GM12872 (cell line): ENCODE measurements around the gene NPIPB8.

Experiments
- CTCF ChIP-seq: IDR thresholded peaks from 3 replicates; pipeline ENCODE4 v1.5.1; 2011; ENCODE audit warnings: low read depth, mild to moderate bottlenecking, low read length, moderate library complexity; ENCODE audit not compliant: insufficient read depth

Gene NPIPB8

GRCh38 chr16:28596115-28596630, 41.7 kb upstream of the NPIPB8 start:
- TF ChIP-seq CTCF, result no peak

GRCh38 chr16:28596840-28597691, 40.8 kb upstream of the NPIPB8 start, which contains the start of gene SULT1A2:
Gene SULT1A2, minus strand, starts transcription at chr16:28597050. Its CDS starts 1,120 bp downstream, at chr16:28595930.
- TF ChIP-seq CTCF, result no peak

GRCh38 chr16:28597692-28598261, 40.1 kb upstream of the NPIPB8 start:
- peak; percentile 17; the same call in 1 of the 3 replicates for TF ChIP-seq CTCF

- no peak for TF ChIP-seq CTCF
Observed at GRCh38 chr16:28602529-28602928, 35.3 kb upstream of the NPIPB8 start.

GRCh38 chr16:28603381-28604185, 34.3 kb upstream of the NPIPB8 start:
- TF ChIP-seq CTCF, result no peak

GRCh38 chr16:28604186-28604565, 33.7 kb upstream of the NPIPB8 start:
- no peak for TF ChIP-seq CTCF
